GM11168 (cell line): ENCODE results near the gene IRGQ.
"Not testable (repeated sequence)": the region's sequence is repeated elsewhere in the genome, so short reads cannot be mapped to it uniquely, and the experiment has no call there.

ENCODE experiments used
- in situ Hi-C: fragments of 300-500 bp; cut with MboI; formaldehyde crosslinking; loops from one replicate; pipeline ENCODE4 v1.12.0; 2022; ENCODE audit warnings: low sequenced_read_pairs; ENCODE audit not compliant: unreplicated experiment

Gene IRGQ

GRCh38 chr19:43599635-43600295, 3.8 kb upstream of the IRGQ start:
- in situ Hi-C loops = no loop called here

GRCh38 chr19:43598445-43599240, 2.7 kb upstream of the IRGQ start:
- in situ Hi-C loops = no loop called here

- in situ Hi-C loops = no loop called here
Measured at GRCh38 chr19:43597876-43598275, 1.9 kb upstream of the IRGQ start.

GRCh38 chr19:43596842-43597461, 1.0 kb upstream of the IRGQ start:
- in situ Hi-C loops = no loop called here

GRCh38 chr19:43595605-43595998, 332 bp downstream of the IRGQ start:
- in situ Hi-C loops = no loop called here

GRCh38 chr19:43594710-43595604, 977 bp downstream of the IRGQ start:
- in situ Hi-C loops = no loop called here

GRCh38 chr19:43594081-43594697, 1.7 kb downstream of the IRGQ start:
- in situ Hi-C loops = no loop called here

GRCh38 chr19:43592800-43593350, 3.1 kb downstream of the IRGQ start:
- in situ Hi-C loops = no loop called here

GRCh38 chr19:43591904-43592772, 3.8 kb downstream of the IRGQ start:
- in situ Hi-C loops = no loop called here

GRCh38 chr19:43589678-43590077, 6.3 kb downstream of the IRGQ start:
- in situ Hi-C loops = no loop called here

- in situ Hi-C loops = no loop called here
Measured at GRCh38 chr19:43589277-43589676, 6.7 kb downstream of the IRGQ start.

- in situ Hi-C loops = not testable (repeated sequence)
Measured at GRCh38 chr19:43587029-43587428, 8.9 kb downstream of the IRGQ start.

GRCh38 chr19:43586346-43586745, 9.6 kb downstream of the IRGQ start:
- in situ Hi-C loops = no loop called here

GRCh38 chr19:43584484-43584883, 11.4 kb downstream of the IRGQ start:
- in situ Hi-C loops = no loop called here

- in situ Hi-C loops = no loop called here
Measured at GRCh38 chr19:43582495-43582894, 13.4 kb downstream of the IRGQ start.

GRCh38 chr19:43581467-43581866, 14.5 kb downstream of the IRGQ start:
- in situ Hi-C loops = no loop called here

GRCh38 chr19:43578787-43579186, 17.1 kb downstream of the IRGQ start:
- in situ Hi-C loops = no loop called here

GRCh38 chr19:43575955-43576878, 19.7 kb downstream of the IRGQ start:
- in situ Hi-C loops = no loop called here
